GM12878 (cell line): ENCODE results near the gene POLR1A. TPM values are rescaled to one million over a fixed set of nuclear protein-coding genes. Genes with fewer than 3 reads are reported as not detected.
A peak's percentile ranks its signal among the peaks of the same experiment; 100 is the strongest.

Source experiments
- ATAC-seq: fragments of 200-7000 bp; cut with Tn5 transposase; 3 replicates; pipeline ENCODE4 v1.9.1; 2020; ENCODE audit warnings: mild to moderate bottlenecking, moderate library complexity
- BruUV-seq: library from RNA; stranded (reverse); fragments of 400-500 nt; replicated peaks from 2 replicates; lab custom pipeline; 2021; lab: Mats Ljungman, UMichigan
- CTCF ChIA-PET: fragments of 300-600 bp; sonication (Branson Sonifier 250); formaldehyde crosslinking; extraction: SDS; loops from one replicate; lab custom pipeline; 2021; ENCODE audit warnings: inconsistent platforms; lab: Yijun Ruan, JAX
- POLR2A ChIA-PET: fragments of 350-600 bp; formaldehyde crosslinking; extraction: SDS; loops from one replicate; lab custom pipeline; 2021; ENCODE audit warnings: inconsistent platforms; lab: Charles Lee
- RAD21 ChIA-PET: fragments of 300-600 bp; sonication (Branson Sonifier 250); formaldehyde crosslinking; loops from one replicate; lab custom pipeline; 2023; ENCODE audit warnings: antibody characterized with exemption; ENCODE audit not compliant: unreplicated experiment; lab: Charles Lee
- SMC1A ChIA-PET: fragments of 300-600 bp; sonication (Branson Sonifier 250); formaldehyde crosslinking; loops from one replicate; lab custom pipeline; 2023; ENCODE audit not compliant: unreplicated experiment, uncharacterized antibody; lab: Charles Lee
- DNase-seq: peaks from one replicate; pipeline ENCODE4 v3.0.0-alpha.2; 2011; ENCODE audit warnings: low read depth, low spot score
- FAIRE-seq: peaks from 3 replicates; lab custom pipeline; 2011; peaks lifted over from hg19 to GRCh38; lab: Jason Lieb, UNC
- H2AFZ ChIP-seq: 2 replicates; pipeline ENCODE4 v1.6.0; 2011; ENCODE audit warnings: low read depth, low read length, control low read depth; ENCODE audit not compliant: control insufficient read depth
- H3K27ac ChIP-seq: 2 replicates; pipeline ENCODE4 v1.5.1; 2011; ENCODE audit warnings: control low read depth; ENCODE audit not compliant: control insufficient read depth, insufficient read depth
- H3K27me3 ChIP-seq, 2 experiments: replicated peaks in 1 of 2; 2 replicates each; pipeline versions ENCODE4 v1.6.0 to v1.6.1; 2011; ENCODE audit warnings: low read length in 1 of 2; ENCODE audit not compliant: control insufficient read depth in 2 of 2, insufficient read depth in 2 of 2
- H3K36me3 ChIP-seq, 2 experiments: 2 replicates each; pipeline ENCODE4 v1.5.1; 2011; ENCODE audit warnings: low read length in 1 of 2; ENCODE audit not compliant: control insufficient read depth in 2 of 2, insufficient read depth in 2 of 2
- H3K4me1 ChIP-seq: 2 replicates; pipeline ENCODE4 v1.6.1; 2011; ENCODE audit warnings: mild to moderate bottlenecking, low read length, moderate library complexity, mixed read lengths; ENCODE audit not compliant: control insufficient read depth, insufficient read depth
- H3K4me2 ChIP-seq: 2 replicates; pipeline ENCODE4 v1.6.0; 2011; ENCODE audit warnings: control low read depth; ENCODE audit not compliant: control insufficient read depth, insufficient read depth
- H3K4me3 ChIP-seq: fragments of 200-600 bp; sonication (generic); 2 replicates; pipeline ENCODE4 v1.5.1; 2016
- H3K79me2 ChIP-seq: 2 replicates; pipeline ENCODE4 v1.6.0; 2011; ENCODE audit warnings: low read length; ENCODE audit not compliant: control insufficient read depth, insufficient read depth
- H3K9ac ChIP-seq: 2 replicates; pipeline ENCODE4 v1.8.0; 2011; ENCODE audit warnings: low read length, control low read depth, mixed read lengths; ENCODE audit not compliant: control insufficient read depth, insufficient read depth
- H3K9me3 ChIP-seq: replicated peaks from 3 replicates; pipeline ENCODE4 v1.5.1; 2011; ENCODE audit warnings: mild to moderate bottlenecking, low read length; ENCODE audit not compliant: control insufficient read depth, insufficient read depth
- H4K20me1 ChIP-seq: 2 replicates; pipeline ENCODE4 v1.6.0; 2011; ENCODE audit not compliant: control insufficient read depth, insufficient read depth
- BRCA1 ChIP-seq: IDR thresholded peaks from 2 replicates; pipeline ENCODE4 v1.6.1; 2011; ENCODE audit warnings: low read depth, low read length, improper control_type of control experiment
- CBX5 ChIP-seq: sonication (generic); IDR thresholded peaks from 2 replicates; pipeline ENCODE4 v1.6.1; 2016; ENCODE audit warnings: low read depth, moderate library complexity, mild to moderate bottlenecking, inconsistent platforms
- IRF4 ChIP-seq: IDR thresholded peaks from 2 replicates; pipeline ENCODE4 v1.6.1; 2011; ENCODE audit warnings: low read depth, low read length
- KDM1A ChIP-seq: fragments of 200-600 bp; sonication (generic); IDR thresholded peaks from 2 replicates; pipeline ENCODE4 v1.6.1; 2016; ENCODE audit warnings: borderline replicate concordance
- RBBP5 ChIP-seq: fragments of 200-600 bp; sonication (generic); conservative IDR thresholded peaks from 2 replicates; pipeline ENCODE4 v1.6.1; 2016
- SIX5 ChIP-seq: IDR thresholded peaks from 2 replicates; pipeline ENCODE4 v1.6.1; 2011; ENCODE audit warnings: mild to moderate bottlenecking, low read depth, low read length, moderate library complexity; ENCODE audit not compliant: severe bottlenecking
- YY1 ChIP-seq: IDR thresholded peaks from 2 replicates; pipeline ENCODE4 v1.6.1; 2011; ENCODE audit warnings: low read depth, mild to moderate bottlenecking, low read length
- ZNF207 ChIP-seq: fragments of 450-650 bp; IDR thresholded peaks from 2 replicates; pipeline ENCODE4 v1.6.1; 2014; ENCODE audit warnings: antibody characterized with exemption, mild to moderate bottlenecking, borderline replicate concordance
- ZNF274 ChIP-seq: IDR thresholded peaks from one replicate; pipeline ENCODE4 v1.8.0; 2011; ENCODE audit not compliant: insufficient read length, insufficient read depth
- WGBS: methylation state at CpG from one replicate; pipeline ENCODE4 v1.1.6; 2016; ENCODE audit warnings: low lambda C conversion rate; ENCODE audit not compliant: insufficient replicate concordance, insufficient coverage; ENCODE audit errors: missing lambda C conversion rate; 5-methylcytosine and 5-hydroxymethylcytosine counted together
- in situ Hi-C: fragments of 300-500 bp; cut with MboI; formaldehyde crosslinking; loops from 9 replicates; pipeline ENCODE4 v1.14.3; 2018; ENCODE audit warnings: mixed read lengths
- intact Hi-C: fragments of 100-400 bp; cut with micrococcal nuclease; formaldehyde crosslinking; loops from one replicate; pipeline ENCODE4 v1.14.2; 2022; ENCODE audit not compliant: unreplicated experiment
- polyA plus RNA-seq, 11 experiments: library from polyadenylated mRNA; depleted of rRNA in 4 of 11; unstranded in 6 of 11; stranded (reverse) in 5 of 11; fragments of >200 nt; fragmentation: Nextera tagmentation in 4 of 11; fragmentation: Illumina TruSeq in 1 of 11; extraction: Ambion mirVana in 4 of 11; extraction: Trizol in 1 of 11; gene quantifications; 1 replicate in 1 of 11; 2 replicates in 10 of 11; pipeline versions ENCODE4 v1.2.1 to v1.2.3, GENCODE V29; 2011 to 2016; ENCODE audit warnings: inconsistent platforms in 2 of 11, missing spikeins in 2 of 11, low read depth in 1 of 11
- total RNA-seq, 4 experiments: library from RNA; depleted of rRNA in 3 of 4; stranded (reverse); fragments of >200 nt in 3 of 4; fragmentation: Illumina TruSeq in 1 of 4; extraction: Trizol in 1 of 4; gene quantifications; 2 replicates each; pipeline versions ENCODE4 v1.2.1 to v1.2.3, GENCODE V29; 2013 to 2021

Gene POLR1A
- total and polyA plus RNA-seq, 10 of the 15 experiments (the other 5 are each of a cell fraction or from before 2014, with no cell fraction given), result 2.1 to 53.9 (median 17.8) TPM

DNA sequence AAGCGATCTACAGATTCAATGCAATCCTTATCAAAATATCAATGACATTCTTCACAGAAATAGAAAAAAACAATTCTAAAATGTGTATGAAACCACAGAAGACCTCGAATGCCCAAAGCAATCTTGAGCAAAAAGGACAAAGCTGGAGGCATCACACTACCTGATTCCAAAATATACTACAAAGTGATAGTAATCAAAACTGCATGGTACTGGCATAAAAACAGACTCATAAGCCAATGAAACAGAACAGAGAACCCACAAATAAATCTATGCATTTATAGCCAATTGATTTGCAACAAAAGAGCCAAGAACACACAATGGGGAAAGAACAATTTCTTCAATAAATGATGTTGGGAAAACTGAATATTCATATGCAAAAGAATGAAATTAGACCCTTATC is 99.2 kb downstream of the POLR1A start (continued):
- TF ChIP-seq BRCA1, result no peak
- TF ChIP-seq ZNF274, result no peak
- no peak for TF ChIP-seq KDM1A

DNA sequence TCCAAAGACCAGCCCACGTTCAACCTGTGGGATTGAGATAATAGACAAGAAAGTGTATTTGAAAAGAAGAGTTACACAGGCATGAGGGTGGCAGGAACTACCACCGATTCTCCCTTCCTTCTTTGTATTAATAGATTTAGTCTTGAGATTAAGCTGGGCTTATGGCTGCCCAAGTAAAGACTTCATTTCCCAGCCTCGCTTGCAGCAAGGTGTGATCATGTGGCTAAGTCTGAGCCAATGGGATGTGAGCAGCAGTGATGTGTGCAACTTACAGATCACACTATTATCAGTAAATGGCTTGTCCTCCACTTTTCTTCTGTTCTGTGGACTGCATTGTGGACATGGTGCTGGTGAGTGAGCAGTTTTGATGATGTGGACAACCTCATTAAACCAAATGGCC is 101.7 kb downstream of the POLR1A start:
- ChIA-PET POLR2A (interaction anchor here (0.9 kb wide), 1 partner anchor 10 kb away, joined by 3 read pairs; no protein-coding TSS in a partner anchor), RAD21 (no interaction called here), SMC1A (interaction anchor here (0.8 to 1.4 kb wide), 6 partner anchors 10 to 187 kb away, joined by 3 to 5 read pairs (median 3); no protein-coding TSS in a partner anchor), CTCF (interaction anchor here (0.6 kb wide), 1 partner anchor 69 kb away, joined by 3 read pairs; no protein-coding TSS in a partner anchor)
- Histone ChIP-seq H3K79me2 (no peaks in the 10 kb centered on the region), H3K4me2 (no peak overlapping the region), H4K20me1 (no peaks in the 10 kb centered on the region), H3K27me3 (no peaks in the 10 kb centered on the region), H3K4me1 (peaks cover 16% of the 10 kb centered on the region), H3K9me3 (peaks cover 8% of the 10 kb centered on the region), H3K9ac (no peak overlapping the region), H2AFZ (no peak overlapping the region), H3K27ac (no peak overlapping the region), H3K36me3 (no peaks in the 10 kb centered on the region), H3K4me3 (no peak overlapping the region)
- no TSS peak for BruUV-seq
- FAIRE-seq (no peak), DNase-seq (no peak), ATAC-seq (no peak; the same call in 2 of the 3 replicates)
- in situ Hi-C loops, result no loop called here
- TF ChIP-seq SIX5 (peak; percentile 53), RBBP5 (no peak), IRF4 (no peak), ZNF207 (no peak), YY1 (peak; percentile 85), CBX5 (no peak)
- WGBS, result 51% methylated on average over 3 of the region's 3 CpGs
- intact Hi-C loops, result no loop called here
